Measurements from ENCODE around the gene GRIK1.

Gene GRIK1

GRCh38 chr21:29509121-29509520 is 430.7 kb downstream of the GRIK1 start:
- no peak for DNase-seq

GRCh38 chr21:29508301-29508700 is 431.5 kb downstream of the GRIK1 start:
- no peak for DNase-seq

- DNase-seq = no peak
Observed at GRCh38 chr21:29506947-29507346, 432.8 kb downstream of the GRIK1 start.

GRCh38 chr21:29506214-29506613 is 433.6 kb downstream of the GRIK1 start:
- DNase-seq = no peak

GRCh38 chr21:29504751-29505321 is 435.0 kb downstream of the GRIK1 start:
- no peak for DNase-seq

- DNase-seq = no peak
Observed at GRCh38 chr21:29501451-29501850, 438.3 kb downstream of the GRIK1 start.

- DNase-seq = no peak
Observed at GRCh38 chr21:29499734-29500343, 440.0 kb downstream of the GRIK1 start.

GRCh38 chr21:29499229-29499628 is 440.6 kb downstream of the GRIK1 start:
- no peak for DNase-seq

- DNase-seq = no peak
Observed at GRCh38 chr21:29496337-29496736, 443.5 kb downstream of the GRIK1 start.

GRCh38 chr21:29490016-29490415 is 449.8 kb downstream of the GRIK1 start:
- no peak for DNase-seq

GRCh38 chr21:29487154-29487553 is 452.6 kb downstream of the GRIK1 start:
- DNase-seq = no peak
